Astrocyte of the cerebellum (primary cell): Measurements from ENCODE around the gene CFC1B.
"Not testable (repeated sequence)": the region's sequence is repeated elsewhere in the genome, so short reads cannot be mapped to it uniquely, and the experiment has no call there.

ENCODE experiments used
- DNase-seq: peaks from one replicate; pipeline ENCODE4 v3.0.0-alpha.2; 2011; ENCODE audit warnings: low read depth
- H3K4me3 ChIP-seq: 2 replicates; pipeline ENCODE4 v1.5.1; 2011; ENCODE audit warnings: mild to moderate bottlenecking, low read depth, low read length, moderate library complexity
- in situ Hi-C: cut with HindIII; loops from 2 replicates; pipeline ENCODE4 v1.10.0; 2017; ENCODE audit warnings: low sequenced_read_pairs

Gene CFC1B

DNA sequence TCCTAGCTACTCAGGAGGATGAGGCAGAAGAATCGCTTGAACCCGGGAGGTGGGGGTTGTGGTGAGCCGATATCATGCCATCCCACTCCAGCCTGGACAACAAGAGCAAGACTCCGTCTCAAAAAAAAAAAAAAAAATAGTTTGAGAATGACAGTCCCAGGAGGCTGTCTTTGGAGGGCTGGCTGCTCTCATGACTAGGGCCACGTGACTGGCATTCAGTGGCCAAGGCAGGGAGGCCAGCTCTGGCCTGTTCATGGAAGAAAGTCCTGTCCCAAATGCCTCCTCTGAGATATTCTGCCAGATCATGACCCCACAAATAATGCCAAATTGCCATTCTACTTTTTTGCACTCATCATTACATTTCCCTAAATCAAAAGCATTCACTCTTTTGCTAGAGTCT, 24.0 kb downstream of the CFC1B start:
- DNase-seq, H3K4me3 ChIP-seq, in situ Hi-C loops: not testable (repeated sequence)

GRCh38 chr2:130548418-130548817, 27.4 kb downstream of the CFC1B start:
- DNase-seq, in situ Hi-C loops, H3K4me3 ChIP-seq: not testable (repeated sequence)

DNA sequence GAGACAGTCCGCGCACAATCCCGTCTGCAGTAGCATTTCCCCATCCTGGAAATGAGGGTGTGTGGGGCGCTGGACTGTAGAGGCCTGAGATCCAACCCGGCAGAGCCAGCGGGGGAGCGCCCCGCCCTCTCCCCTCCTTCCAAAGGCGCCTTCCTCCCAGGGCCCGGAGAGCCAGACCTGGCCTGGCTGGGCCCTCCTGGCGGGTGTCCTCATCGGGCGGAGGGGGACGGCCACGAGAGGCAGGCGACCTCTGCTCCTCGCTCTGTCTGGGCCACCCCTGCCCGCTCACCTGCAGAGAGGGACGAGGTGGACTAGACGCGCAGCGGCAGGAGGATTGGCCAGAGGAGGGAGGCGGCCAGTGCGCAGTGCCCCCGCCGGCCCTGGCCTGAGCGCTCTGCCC, 28.5 kb downstream of the CFC1B start:
- DNase-seq, in situ Hi-C loops, H3K4me3 ChIP-seq: not testable (repeated sequence)

- H3K4me3 ChIP-seq, in situ Hi-C loops: not testable (repeated sequence)
Measured at GRCh38 chr2:130554178-130554577, 33.2 kb downstream of the CFC1B start.

DNA sequence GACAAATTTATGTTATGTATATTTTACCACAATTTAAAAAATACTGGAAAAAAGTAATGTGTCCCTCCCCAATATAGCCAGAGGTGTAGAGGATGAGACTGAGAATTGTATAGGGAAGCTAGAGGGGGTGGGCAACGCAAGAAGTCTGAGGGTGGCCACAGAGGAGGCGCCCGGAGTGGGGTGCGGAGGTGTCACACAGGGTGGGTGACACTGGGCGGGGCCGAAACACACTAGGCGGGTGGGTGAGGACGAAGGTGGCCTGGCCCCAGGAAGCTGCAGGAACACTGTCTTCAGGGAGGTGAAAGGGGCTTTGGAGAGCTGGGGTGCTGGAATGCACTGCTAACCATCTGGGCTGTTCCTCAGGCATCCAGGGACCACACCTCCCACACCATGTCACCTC, 35.4 kb downstream of the CFC1B start:
- in situ Hi-C loops, DNase-seq, H3K4me3 ChIP-seq: not testable (repeated sequence)

More at GRCh38 chr2:130554178-130554577, 33.2 kb downstream of the CFC1B start:
- DNase-seq = not testable (repeated sequence)

DNA sequence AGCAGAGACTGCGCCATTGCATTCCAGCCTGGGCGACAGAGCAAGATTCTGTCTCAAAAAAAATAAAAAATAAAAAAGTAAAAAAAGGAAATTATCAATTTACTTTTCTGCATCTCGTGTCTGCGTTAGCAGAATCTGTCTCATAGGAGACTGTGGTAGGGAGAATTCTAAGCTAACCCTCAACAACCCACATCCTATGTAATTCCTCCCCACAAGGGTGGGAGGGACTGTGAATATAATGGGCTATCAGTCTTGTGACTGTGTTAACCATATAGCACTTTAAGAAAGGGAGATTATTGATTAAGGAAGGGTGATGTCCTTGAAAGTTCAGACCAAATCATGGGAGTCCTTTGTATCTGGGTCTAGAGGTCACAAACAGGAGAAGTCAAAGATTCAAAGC, 45.1 kb downstream of the CFC1B start:
- in situ Hi-C loops, DNase-seq: not testable (repeated sequence)

DNA sequence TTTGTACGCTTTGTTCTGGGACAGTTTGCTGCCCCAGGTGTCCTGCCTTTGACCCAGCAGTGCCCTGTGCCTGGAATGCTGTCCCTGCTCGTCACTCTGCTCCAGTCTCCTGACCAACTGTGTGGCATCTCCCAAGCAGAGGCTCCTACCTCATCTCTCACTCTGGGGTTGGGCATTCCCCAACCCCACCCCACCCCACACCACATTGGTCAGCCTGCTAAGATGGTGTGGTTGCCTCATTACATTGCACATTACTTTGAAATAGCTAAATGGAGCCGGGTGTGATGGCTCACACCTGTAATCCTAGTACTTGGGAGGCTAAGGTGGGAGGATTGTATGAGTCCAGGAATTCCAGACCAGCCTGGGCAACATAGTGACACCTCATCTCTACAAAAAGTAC, 50.9 kb downstream of the CFC1B start:
- in situ Hi-C loops, DNase-seq, H3K4me3 ChIP-seq: not testable (repeated sequence)

More for the DNA sequence above, 45.1 kb downstream of the CFC1B start:
- not testable (repeated sequence) for H3K4me3 ChIP-seq

DNA sequence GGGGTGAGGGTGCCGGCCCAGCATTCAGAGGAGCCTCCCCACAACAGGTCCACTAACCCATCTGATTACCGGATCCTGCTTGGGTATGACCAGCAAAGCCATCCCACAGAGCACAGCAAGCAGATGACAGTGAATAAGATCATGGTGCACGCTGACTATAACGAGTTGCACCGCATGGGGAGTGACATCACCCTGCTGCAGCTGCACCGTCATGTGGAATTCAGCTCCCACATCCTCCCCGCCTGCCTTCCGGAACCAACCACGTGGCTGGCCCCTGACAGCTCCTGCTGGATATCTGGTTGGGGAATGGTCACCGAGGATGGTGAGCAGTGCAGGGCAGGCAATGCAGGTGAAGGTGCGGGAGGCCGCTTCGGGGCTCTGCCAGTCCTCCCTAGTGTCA, 53.2 kb downstream of the CFC1B start:
- in situ Hi-C loops, DNase-seq: not testable (repeated sequence)

DNA sequence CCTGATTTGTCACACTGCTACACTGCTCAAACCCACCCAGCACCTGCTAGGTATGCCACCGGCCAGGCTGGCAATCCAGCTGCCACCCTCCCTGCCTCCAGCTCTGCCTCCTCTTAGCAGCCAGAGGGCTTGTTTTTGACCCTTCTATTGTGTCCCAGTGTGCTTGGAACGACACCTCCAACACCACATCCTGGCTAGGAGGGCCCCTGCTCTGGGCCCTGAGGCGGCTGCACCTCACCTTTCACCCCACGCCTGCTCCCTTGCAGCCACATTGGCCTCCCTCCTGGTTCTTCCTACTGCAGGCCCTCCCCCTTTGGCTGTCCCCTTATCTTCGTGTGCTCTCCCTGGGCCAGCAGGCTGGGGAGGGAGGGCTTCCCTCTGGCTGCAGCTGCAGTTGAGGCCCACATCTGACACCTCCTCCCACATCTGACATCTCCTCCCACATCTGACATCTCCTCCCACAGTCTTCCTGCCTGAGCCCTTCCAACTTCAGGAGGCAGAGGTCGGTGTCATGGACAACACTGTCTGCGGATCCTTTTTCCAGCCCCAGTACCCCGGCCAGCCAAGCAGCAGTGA, 55.3 kb downstream of the CFC1B start:
- in situ Hi-C loops, H3K4me3 ChIP-seq, DNase-seq: not testable (repeated sequence)

More for the DNA sequence above, 53.2 kb downstream of the CFC1B start:
- H3K4me3 ChIP-seq = not testable (repeated sequence)

- in situ Hi-C loops, H3K4me3 ChIP-seq, DNase-seq: not testable (repeated sequence)
Measured at GRCh38 chr2:130577559-130577958, 56.5 kb downstream of the CFC1B start.
